ENCODE measurements around the gene RELA. TPM values are rescaled to one million over a fixed set of nuclear protein-coding genes. Genes with fewer than 3 reads are reported as not detected.
"Not testable (repeated sequence)": the region's sequence is repeated elsewhere in the genome, so short reads cannot be mapped to it uniquely, and the experiment has no call there.

Gene RELA
- total RNA-seq, 2 experiments from 2014 or later: 72.5 to 82.4 TPM

DNA sequence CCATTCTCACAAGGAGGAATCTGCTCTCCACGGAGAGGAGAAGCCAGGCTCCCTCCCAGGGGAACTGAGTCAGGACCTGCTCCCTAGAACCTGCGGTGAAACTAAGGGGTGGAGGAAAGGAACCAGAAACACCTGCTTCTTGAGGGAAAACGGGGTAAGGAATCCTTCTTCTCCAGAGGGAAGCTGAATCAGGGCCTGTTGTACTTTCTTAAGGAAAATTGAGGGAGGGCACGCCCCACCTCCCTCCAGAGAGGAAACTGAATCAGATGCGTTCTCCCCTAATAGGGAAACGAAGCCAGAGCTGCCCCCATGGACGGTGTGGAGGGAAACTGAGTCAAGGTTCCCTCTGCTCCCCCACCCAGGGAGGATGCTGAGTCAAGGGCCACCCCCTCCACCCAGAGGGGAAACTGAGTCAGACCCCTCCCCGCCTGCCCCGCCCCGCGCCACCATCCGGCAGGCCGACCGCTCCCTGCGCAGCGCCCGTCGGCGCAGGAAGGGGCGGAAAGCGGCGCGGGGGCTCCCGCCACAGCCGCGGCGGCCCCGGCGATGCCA, 393 bp downstream of the RELA start:
- Mint-ChIP-seq H3K36me3 (ENCODE audit: low read depth) (peaks cover 38% of the 10 kb centered on the region), H3K27me3 (ENCODE audit: low read depth) (no peaks in the 10 kb centered on the region), H3K4me1 (ENCODE audit: low read depth) (peaks cover 32% of the 10 kb centered on the region), H3K27ac (peak overlapping the region; percentile 73), H3K4me3 (peak overlapping the region; percentile 81), H3K9me3 (ENCODE audit: insufficient read depth) (no peaks in the 10 kb centered on the region)
- ChIA-PET CTCF (interaction anchor here (1.0 to 2.3 kb wide), 5 partner anchors 9 to 360 kb away, joined by 3 to 10 read pairs (median 5); partner anchors contain the start of gene KAT5), POLR2A (interaction anchor here (0.6 to 3.6 kb wide), 10 partner anchors 9 to 419 kb away, joined by 3 to 27 read pairs (median 3); partner anchors contain the start of genes PCNX3 and SIPA1)
- DNase-seq (no peak), ATAC-seq (no peak)

DNA sequence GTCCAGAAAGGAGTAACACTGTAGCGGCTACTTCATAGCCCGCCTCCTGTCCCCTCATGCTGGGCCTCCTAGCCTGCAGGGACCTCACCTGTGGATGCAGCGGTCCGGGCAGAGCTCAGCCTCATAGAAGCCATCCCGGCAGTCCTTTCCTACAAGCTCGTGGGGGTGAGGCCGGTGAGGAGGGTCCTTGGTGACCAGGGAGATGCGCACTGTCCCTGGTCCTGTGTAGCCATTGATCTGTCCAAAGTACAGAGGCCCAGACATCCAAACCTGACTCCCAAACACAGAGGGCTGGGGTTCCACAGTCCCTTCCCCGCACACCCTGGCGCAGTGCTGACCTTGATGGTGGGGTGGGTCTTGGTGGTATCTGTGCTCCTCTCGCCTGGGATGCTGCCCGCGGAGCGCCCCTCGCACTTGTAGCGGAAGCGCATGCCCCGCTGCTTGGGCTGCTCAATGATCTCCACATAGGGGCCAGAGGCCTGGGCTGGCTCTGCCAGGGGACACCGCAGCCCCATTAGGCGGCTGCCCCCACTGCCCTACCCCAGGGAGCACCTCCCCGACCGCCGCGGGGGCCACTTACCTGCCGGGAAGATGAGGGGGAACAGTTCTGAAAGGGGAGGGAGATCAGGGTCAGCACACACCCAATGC, 993 bp downstream of the RELA start:
- CTCF ChIA-PET: interaction anchor here (2.3 kb wide), 1 partner anchor 8 kb away, joined by 10 read pairs; no protein-coding TSS in a partner anchor
- Mint-ChIP-seq H3K27me3 (ENCODE audit: low read depth) (no peaks in the 10 kb centered on the region), H3K4me3 (peak overlapping the region; percentile 81), H3K36me3 (ENCODE audit: low read depth) (peaks cover 44% of the 10 kb centered on the region), H3K9me3 (ENCODE audit: insufficient read depth) (no peaks in the 10 kb centered on the region), H3K27ac (peak overlapping the region; percentile 73), H3K4me1 (ENCODE audit: low read depth) (peaks cover 35% of the 10 kb centered on the region)
- POLR2A ChIA-PET: interaction anchor here (1.1 to 3.6 kb wide), 3 partner anchors 9 to 47 kb away, joined by 3 to 27 read pairs (median 3); partner anchors contain the start of gene PCNX3
- DNase-seq (no peak), ATAC-seq (no peak)

DNA sequence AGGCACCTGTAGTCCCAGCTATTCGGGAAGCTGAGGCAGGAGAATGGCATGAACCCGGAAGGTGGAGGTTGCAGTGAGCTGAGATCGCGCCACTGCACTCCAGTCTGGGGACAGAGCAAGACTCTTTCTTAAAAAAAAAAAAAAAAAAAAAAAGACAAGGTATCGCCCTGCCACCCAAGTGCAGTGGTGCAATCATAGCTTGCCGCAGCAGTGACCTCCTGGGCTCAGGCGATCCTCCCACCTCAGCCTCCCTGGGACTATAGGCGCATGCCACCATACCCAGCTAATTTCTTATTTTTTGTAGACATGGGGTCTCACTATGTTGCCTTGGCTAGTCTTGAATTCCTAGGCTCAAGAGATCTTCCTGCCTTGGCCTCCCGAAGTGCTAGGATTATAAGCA, 1.8 kb downstream of the RELA start:
- not testable (repeated sequence) for DNase-seq; H3K9me3 Mint-ChIP-seq (ENCODE audit: insufficient read depth); H3K27me3 Mint-ChIP-seq (ENCODE audit: low read depth); ATAC-seq
- H3K4me1 Mint-ChIP-seq (ENCODE audit: low read depth): peaks cover 35% of the 10 kb centered on the region
- H3K36me3 Mint-ChIP-seq (ENCODE audit: low read depth): peaks cover 50% of the 10 kb centered on the region
- H3K4me3 Mint-ChIP-seq: peak overlapping the region; percentile 81
- POLR2A ChIA-PET: interaction anchor here (1.3 to 3.6 kb wide), 2 partner anchors 8 to 46 kb away, joined by 3 to 27 read pairs; partner anchors contain the start of gene PCNX3
- peak overlapping the region; percentile 39 for H3K27ac Mint-ChIP-seq
- CTCF ChIA-PET: interaction anchor here (1.3 kb wide), 1 partner anchor 35 kb away, joined by 4 read pairs; no protein-coding TSS in a partner anchor

DNA sequence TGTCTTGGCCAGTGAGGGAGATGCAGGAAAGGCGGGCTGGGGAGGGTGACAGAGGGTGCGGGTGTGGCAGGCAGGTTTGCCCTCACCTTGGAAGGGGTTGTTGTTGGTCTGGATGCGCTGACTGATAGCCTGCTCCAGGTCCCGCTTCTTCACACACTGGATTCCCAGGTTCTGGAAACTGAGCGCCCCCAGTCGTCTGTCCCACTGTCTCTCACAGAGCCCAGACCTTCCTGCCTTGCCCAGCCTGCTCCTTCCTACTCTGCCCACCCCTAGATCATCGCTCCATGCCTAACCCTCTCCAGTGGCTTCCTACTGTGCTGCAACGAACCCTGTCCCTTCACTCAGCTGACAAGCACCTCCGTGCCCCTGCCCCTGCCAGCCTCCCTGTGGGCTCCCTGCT, 2.7 kb downstream of the RELA start:
- DNase-seq (no peak), ATAC-seq (no peak)
- Mint-ChIP-seq H3K27ac (peak overlapping the region; percentile 13), H3K36me3 (ENCODE audit: low read depth) (peaks cover 59% of the 10 kb centered on the region), H3K27me3 (ENCODE audit: low read depth) (no peaks in the 10 kb centered on the region), H3K4me3 (no peak overlapping the region), H3K9me3 (ENCODE audit: insufficient read depth) (no peaks in the 10 kb centered on the region), H3K4me1 (ENCODE audit: low read depth) (peaks cover 35% of the 10 kb centered on the region)
- ChIA-PET POLR2A (interaction anchor here (1.8 kb wide), 1 partner anchor 22 kb away, joined by 5 read pairs; the partner anchor contains the start of gene SIPA1), CTCF (interaction anchor here (1.3 kb wide), 1 partner anchor 34 kb away, joined by 4 read pairs; no protein-coding TSS in a partner anchor)

DNA sequence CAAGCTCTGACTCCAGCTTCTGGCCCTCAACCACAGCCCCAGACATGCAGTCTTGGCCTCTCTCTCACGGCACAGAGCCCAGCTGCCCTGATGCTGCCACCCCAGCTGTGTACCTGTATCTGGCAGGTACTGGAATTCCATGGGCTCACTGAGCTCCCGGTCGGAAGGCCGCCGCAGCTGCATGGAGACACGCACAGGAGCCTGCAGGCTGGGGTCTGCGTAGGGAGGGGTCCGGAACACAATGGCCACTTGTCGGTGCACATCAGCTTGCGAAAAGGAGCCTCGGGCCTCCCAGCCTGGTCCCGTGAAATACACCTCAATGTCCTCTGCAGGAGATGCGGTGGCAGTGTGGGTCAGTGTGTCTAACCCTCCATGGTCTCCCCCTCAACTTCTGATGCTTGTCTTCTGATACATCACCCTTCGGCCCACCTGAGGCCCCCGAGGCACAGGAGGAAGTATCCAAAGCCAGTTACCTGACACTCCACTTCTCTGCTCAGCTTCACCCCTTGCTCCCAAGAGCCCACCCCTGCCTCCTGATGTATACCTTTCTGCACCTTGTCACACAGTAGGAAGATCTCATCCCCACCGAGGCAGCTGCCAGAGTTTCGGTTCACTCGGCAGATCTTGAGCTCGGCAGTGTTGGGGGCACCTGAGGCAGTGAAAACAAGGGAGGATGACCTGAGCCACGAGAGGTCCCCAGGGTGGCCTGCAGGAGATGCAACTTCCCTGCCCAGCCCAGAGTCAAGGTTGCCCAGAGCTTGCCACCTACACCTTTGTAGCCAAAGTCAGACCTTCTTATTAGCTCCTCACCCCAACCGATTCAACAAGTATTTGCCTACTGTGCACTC, 4.3 kb downstream of the RELA start:
- ATAC-seq (no peak), DNase-seq (no peak)
- POLR2A ChIA-PET: interaction anchor here (0.6 to 1.8 kb wide), 5 partner anchors 15 to 201 kb away, joined by 3 to 5 read pairs (median 3); partner anchors contain the start of gene SIPA1
- H3K27me3 Mint-ChIP-seq (ENCODE audit: low read depth): no peaks in the 10 kb centered on the region
- H3K36me3 Mint-ChIP-seq (ENCODE audit: low read depth): peaks cover 68% of the 10 kb centered on the region
- CTCF ChIA-PET: interaction anchor here (0.8 to 1.4 kb wide), 2 partner anchors 32 to 226 kb away, joined by 3 to 4 read pairs; no protein-coding TSS in a partner anchor
- peaks cover 42% of the 10 kb centered on the region for H3K4me1 Mint-ChIP-seq (ENCODE audit: low read depth)
- H3K4me3 Mint-ChIP-seq: no peak overlapping the region
- H3K27ac Mint-ChIP-seq: no peak overlapping the region
- no peaks in the 10 kb centered on the region for H3K9me3 Mint-ChIP-seq (ENCODE audit: insufficient read depth)

DNA sequence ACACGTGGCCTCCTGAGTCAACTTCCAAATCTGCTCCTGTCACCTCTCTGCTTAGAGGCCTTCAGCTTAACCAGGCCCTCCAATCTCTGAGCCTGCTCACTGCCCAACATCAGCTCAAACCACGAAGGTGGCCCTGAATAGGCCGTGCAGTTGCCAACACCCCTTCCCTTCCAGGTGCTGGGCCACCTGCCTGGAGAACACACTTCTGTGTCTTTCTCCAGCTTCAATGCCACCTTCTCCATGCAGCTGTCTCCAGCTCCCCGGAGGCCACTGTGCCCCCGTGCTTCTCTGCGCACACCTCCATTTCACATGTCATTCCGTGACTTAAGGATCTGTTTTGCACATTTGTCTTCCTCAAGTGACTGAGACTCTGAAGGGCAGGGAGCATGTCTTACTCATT, 5.3 kb downstream of the RELA start:
- no peaks in the 10 kb centered on the region for H3K9me3 Mint-ChIP-seq (ENCODE audit: insufficient read depth)
- POLR2A ChIA-PET: interaction anchor here (0.8 kb wide), 1 partner anchor 202 kb away, joined by 3 read pairs; no protein-coding TSS in a partner anchor
- no peak overlapping the region for H3K4me3 Mint-ChIP-seq
- H3K27ac Mint-ChIP-seq: no peak overlapping the region
- no peaks in the 10 kb centered on the region for H3K27me3 Mint-ChIP-seq (ENCODE audit: low read depth)
- peaks cover 75% of the 10 kb centered on the region for H3K36me3 Mint-ChIP-seq (ENCODE audit: low read depth)
- H3K4me1 Mint-ChIP-seq (ENCODE audit: low read depth): peaks cover 50% of the 10 kb centered on the region
- DNase-seq: no peak
- CTCF ChIA-PET: interaction anchor here (1.0 kb wide), 1 partner anchor 25 kb away, joined by 3 read pairs; no protein-coding TSS in a partner anchor
- ATAC-seq: no peak

DNA sequence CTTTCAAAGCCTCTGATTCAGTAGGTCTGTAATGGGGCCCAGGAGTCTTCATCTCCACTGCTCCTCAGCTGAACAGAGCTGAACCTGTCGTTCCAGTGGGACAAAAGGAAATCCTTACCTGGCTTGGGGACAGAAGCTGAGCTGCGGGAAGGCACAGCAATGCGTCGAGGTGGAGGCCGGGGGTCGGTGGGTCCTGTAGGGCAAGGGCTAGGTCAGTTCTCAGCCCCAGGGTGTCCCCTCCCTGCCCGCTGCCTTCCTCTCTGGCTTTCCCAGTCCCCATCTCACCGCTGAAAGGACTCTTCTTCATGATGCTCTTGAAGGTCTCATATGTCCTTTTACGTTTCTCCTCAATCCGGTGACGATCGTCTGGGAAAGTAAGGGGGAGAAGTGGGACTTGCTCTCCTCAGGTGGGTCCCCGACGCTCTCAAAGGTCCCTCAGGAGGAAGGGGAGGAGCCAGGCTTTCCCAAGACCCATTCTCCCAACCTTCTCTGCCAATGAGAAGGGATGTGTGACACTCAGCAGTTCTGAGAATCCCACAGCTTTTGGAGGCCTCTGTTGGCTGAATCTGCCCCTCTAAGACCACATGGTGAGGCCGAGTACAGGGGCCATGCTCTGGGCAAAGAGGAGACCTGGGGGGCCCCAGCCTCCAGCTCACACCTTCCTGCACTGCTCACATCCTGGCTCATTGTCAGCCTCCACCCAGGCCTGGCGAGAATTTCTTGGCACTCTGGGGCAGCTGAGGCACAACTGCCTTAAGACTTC, 7.0 kb downstream of the RELA start:
- H3K36me3 Mint-ChIP-seq (ENCODE audit: low read depth): peaks cover 81% of the 10 kb centered on the region
- H3K4me3 Mint-ChIP-seq: no peak overlapping the region
- peak overlapping the region; percentile 56 for H3K27ac Mint-ChIP-seq
- CTCF ChIA-PET: interaction anchor here (0.7 to 1.1 kb wide), 2 partner anchors 18 to 30 kb away, joined by 3 read pairs; partner anchors contain the start of gene SIPA1
- DNase-seq (no peak), ATAC-seq (no peak)
- H3K27me3 Mint-ChIP-seq (ENCODE audit: low read depth): no peaks in the 10 kb centered on the region
- POLR2A ChIA-PET: interaction anchor here (0.5 to 5.4 kb wide), 2 partner anchors 16 to 32 kb away, joined by 4 to 50 read pairs; partner anchors contain the start of gene SIPA1
- no peaks in the 10 kb centered on the region for H3K9me3 Mint-ChIP-seq (ENCODE audit: insufficient read depth)
- H3K4me1 Mint-ChIP-seq (ENCODE audit: low read depth): peaks cover 56% of the 10 kb centered on the region

DNA sequence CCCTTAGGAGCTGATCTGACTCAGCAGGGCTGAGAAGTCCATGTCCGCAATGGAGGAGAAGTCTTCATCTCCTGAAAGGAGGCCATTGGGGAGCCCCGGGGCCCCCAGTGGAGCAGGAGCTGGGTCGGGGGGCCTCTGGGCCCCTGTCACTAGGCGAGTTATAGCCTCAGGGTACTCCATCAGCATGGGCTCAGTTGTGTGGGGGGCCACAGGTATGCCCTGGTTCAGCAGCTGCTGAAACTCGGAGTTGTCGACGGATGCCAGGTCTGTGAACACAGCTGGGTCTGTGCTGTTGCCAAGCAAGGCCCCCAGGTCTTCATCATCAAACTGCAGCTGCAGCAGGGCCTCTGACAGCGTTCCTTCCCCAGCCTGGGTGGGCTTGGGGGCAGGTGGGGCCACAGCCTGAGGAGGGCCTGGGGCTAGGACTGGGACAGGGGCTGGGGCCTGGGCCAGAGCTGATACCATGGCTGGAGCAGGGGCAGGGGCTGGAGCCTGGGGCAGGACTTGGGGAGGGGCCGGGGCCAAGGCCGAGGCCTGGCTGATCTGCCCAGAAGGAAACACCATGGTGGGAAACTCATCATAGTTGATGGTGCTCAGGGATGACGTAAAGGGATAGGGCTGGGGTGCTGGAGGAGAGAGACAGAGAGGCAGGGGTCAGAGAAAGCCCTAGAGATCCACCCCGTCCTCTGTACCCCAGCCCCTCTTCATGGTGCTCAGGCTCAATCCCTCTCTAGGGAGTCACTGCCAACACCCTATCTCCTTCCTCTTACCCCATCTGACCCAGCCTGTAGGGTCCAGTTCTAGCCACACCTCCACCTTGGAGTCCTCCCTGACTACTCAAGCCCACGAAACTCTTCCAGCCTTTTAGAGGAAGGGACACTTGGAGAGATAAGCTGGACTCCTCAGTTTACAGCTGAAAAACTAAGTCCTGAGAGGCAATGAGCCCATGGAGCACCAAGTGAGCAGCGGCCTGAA, 8.1 kb downstream of the RELA start:
- DNase-seq: no peak

DNA sequence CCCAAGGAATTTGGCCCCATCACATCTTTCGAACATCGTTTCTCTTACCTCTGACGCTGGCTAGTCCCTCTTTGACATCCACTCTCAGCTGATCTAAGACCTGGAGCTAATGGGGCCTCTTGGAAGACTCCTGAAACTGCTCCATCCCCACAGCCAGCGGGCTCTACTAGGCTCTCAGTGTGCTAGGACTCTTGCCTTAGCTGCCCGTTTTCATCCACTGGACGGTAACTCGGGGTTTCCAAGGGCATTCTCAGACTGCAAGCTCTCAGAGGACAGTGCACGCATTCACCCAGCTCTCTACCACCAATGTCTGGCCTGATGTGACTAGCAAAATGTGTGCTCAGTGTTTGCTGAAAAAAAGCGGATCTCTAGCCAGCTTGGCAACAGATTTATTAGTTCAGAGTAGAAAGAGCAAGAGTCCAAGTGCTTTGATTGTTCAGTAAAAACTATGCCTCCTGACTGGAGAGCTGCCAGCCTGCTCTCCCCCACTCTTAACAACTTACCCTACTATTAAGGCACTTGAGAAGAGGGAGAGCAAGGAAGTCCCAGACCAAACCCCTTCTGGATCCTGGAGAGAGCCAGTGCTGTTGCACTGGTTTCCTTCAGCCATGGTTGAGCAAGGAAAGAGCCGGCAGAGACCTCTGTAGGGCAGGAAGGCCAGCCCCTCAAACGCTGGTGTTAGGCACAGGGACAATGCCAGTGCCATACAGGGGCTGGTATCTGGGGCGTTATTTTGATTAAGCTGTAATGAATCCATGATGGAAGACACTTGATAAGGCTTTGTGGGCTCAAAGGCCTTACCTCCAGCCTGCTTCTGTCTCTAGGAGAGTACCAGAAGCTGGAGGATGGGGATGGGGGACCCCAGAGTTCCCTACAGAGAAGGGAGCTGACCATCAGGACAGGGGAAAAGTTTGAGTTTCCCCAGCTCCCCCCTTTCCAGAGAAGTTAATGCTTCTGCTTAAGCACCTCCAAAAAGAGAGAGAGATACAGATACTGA, 9.2 kb downstream of the RELA start:
- ChIA-PET CTCF (interaction anchor here (0.6 to 2.8 kb wide), 9 partner anchors 9 to 391 kb away, joined by 3 to 25 read pairs (median 4); partner anchors contain the start of genes PCNX3, RELA and SIPA1), POLR2A (interaction anchor here (1.1 to 5.4 kb wide), 9 partner anchors 9 to 207 kb away, joined by 3 to 50 read pairs (median 5); partner anchors contain the start of genes EHBP1L1, PCNX3, RELA and SIPA1)
- H3K27ac Mint-ChIP-seq: peak overlapping the region; percentile 90
- H3K4me1 Mint-ChIP-seq (ENCODE audit: low read depth): peaks cover 50% of the 10 kb centered on the region
- H3K4me3 Mint-ChIP-seq: peak overlapping the region; percentile 77
- no peaks in the 10 kb centered on the region for H3K9me3 Mint-ChIP-seq (ENCODE audit: insufficient read depth)
- no peak for ATAC-seq
- peaks cover 76% of the 10 kb centered on the region for H3K36me3 Mint-ChIP-seq (ENCODE audit: low read depth)
- DNase-seq: no peak
- no peaks in the 10 kb centered on the region for H3K27me3 Mint-ChIP-seq (ENCODE audit: low read depth)

More for the DNA sequence above, 8.1 kb downstream of the RELA start:
- ChIA-PET CTCF (interaction anchor here (0.7 to 2.8 kb wide), 4 partner anchors 8 to 28 kb away, joined by 3 to 25 read pairs (median 13); partner anchors contain the start of genes RELA and SIPA1), POLR2A (interaction anchor here (0.5 to 5.4 kb wide), 6 partner anchors 8 to 36 kb away, joined by 3 to 50 read pairs (median 4); partner anchors contain the start of genes RELA and SIPA1)
- Mint-ChIP-seq H3K27ac (peak overlapping the region; percentile 56), H3K4me3 (no peak overlapping the region), H3K27me3 (ENCODE audit: low read depth) (no peaks in the 10 kb centered on the region), H3K9me3 (ENCODE audit: insufficient read depth) (no peaks in the 10 kb centered on the region), H3K4me1 (ENCODE audit: low read depth) (peaks cover 55% of the 10 kb centered on the region), H3K36me3 (ENCODE audit: low read depth) (peaks cover 77% of the 10 kb centered on the region)
- no peak for ATAC-seq

Measured in activated CD8-positive, alpha-beta T cell treated with anti-CD3 and anti-CD28 coated beads, Interleukin-2, amount 10 ng/mL, durations not matched to agents 7 days and 5 days (primary cell).